NCI-H446 treated with DMSO at 0.1 percent for 48 hours (cell line): Measurements from ENCODE around the gene BCCIP.

Experiments
- DNase-seq: peaks from one replicate; lab custom pipeline; 2025; lab: John Stamatoyannopoulos, UW

The BCCIP gene

GRCh38 chr10:125822878-125823662, at the start of gene BCCIP, which contains the start of gene UROS:
Gene BCCIP (plus strand): TSS chr10:125823546. CDS start chr10:125823558, 12 bp downstream.
Gene UROS (minus strand): TSS chr10:125823258. CDS start chr10:125816499, 6,759 bp downstream.
- DNase-seq: peak; percentile 39

- no peak for DNase-seq
These were observed 49.4 kb upstream of the BCCIP start for GRCh38 chr10:125773687-125774543.

GRCh38 chr10:125774581-125775191, 48.7 kb upstream of the BCCIP start:
- DNase-seq: no peak

GRCh38 chr10:125775491-125776106, 47.7 kb upstream of the BCCIP start, which contains the start of gene MMP21:
Gene MMP21 (minus strand): TSS chr10:125775821. CDS start chr10:125775821, 0 bp downstream.
- no peak for DNase-seq

GRCh38 chr10:125777806-125778205, 45.5 kb upstream of the BCCIP start:
- no peak for DNase-seq

- no peak for DNase-seq
These were observed 44.8 kb upstream of the BCCIP start for GRCh38 chr10:125778556-125778955.

- DNase-seq: no peak
These were observed 43.7 kb upstream of the BCCIP start for GRCh38 chr10:125779403-125780327.

- DNase-seq: no peak
These were observed 42.0 kb upstream of the BCCIP start for GRCh38 chr10:125781374-125781773.

GRCh38 chr10:125782054-125782453, 41.3 kb upstream of the BCCIP start:
- no peak for DNase-seq

GRCh38 chr10:125782616-125783015, 40.7 kb upstream of the BCCIP start:
- DNase-seq: no peak

GRCh38 chr10:125783408-125783807, 39.9 kb upstream of the BCCIP start:
- no peak for DNase-seq

GRCh38 chr10:125783957-125784356, 39.4 kb upstream of the BCCIP start:
- no peak for DNase-seq

- no peak for DNase-seq
These were observed 37.6 kb upstream of the BCCIP start for GRCh38 chr10:125785791-125786190.

GRCh38 chr10:125788156-125789034, 35.0 kb upstream of the BCCIP start:
- no peak for DNase-seq

- no peak for DNase-seq
These were observed 30.7 kb upstream of the BCCIP start for GRCh38 chr10:125792342-125793300.

GRCh38 chr10:125795128-125795527, 28.2 kb upstream of the BCCIP start:
- DNase-seq: no peak

- no peak for DNase-seq
These were observed 27.6 kb upstream of the BCCIP start for GRCh38 chr10:125795637-125796190.

- no peak for DNase-seq
These were observed 25.9 kb upstream of the BCCIP start for GRCh38 chr10:125797424-125797823.
